GM15510 (cell line): Measurements from ENCODE around the gene CAMK2N2.

Source experiments
- POLR2A ChIP-seq: IDR thresholded peaks from 3 replicates; pipeline ENCODE4 v1.6.1; 2011; ENCODE audit warnings: borderline replicate concordance; ENCODE audit not compliant: insufficient read length; ENCODE audit errors: extremely low read depth

Gene CAMK2N2

DNA sequence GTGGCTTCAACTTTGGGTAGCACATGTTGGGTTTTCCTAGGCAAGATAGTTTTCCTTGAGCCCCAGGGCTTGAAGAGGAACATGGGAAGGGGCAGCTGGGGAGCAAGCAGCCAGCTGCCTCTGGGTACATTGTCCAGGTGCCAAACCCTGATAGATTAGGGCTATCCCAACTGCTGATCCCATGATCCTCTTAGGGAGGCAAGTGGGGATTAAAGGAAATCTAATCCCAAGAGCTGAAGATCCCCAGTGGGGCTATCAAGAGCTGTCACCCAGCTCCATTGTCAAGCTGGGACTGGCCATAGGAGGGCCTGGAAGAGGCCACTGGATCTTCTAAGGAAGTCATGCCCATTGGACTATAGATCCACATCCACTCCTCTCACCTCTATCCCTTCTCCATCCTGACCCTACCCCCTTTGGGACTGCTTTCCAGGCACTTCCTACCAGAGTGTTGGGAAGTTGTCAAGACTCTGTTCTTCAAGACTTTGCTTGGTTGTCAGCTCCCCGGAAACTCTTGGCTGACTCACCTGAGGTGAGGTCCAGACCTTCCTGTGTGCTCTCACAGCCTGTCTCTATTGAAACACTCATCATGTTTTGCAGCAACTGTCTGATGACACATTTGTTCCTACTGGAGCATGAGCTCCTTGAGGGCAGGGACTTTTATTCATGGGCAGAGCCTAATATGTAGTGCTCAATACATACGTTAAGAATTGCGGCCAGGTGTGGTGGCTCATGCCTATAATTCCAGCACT is 5.9 kb downstream of the CAMK2N2 start:
- no peak for TF ChIP-seq POLR2A

- no peak for TF ChIP-seq POLR2A
These were observed 11.1 kb downstream of the CAMK2N2 start for GRCh38 chr3:184250167-184250828.

DNA sequence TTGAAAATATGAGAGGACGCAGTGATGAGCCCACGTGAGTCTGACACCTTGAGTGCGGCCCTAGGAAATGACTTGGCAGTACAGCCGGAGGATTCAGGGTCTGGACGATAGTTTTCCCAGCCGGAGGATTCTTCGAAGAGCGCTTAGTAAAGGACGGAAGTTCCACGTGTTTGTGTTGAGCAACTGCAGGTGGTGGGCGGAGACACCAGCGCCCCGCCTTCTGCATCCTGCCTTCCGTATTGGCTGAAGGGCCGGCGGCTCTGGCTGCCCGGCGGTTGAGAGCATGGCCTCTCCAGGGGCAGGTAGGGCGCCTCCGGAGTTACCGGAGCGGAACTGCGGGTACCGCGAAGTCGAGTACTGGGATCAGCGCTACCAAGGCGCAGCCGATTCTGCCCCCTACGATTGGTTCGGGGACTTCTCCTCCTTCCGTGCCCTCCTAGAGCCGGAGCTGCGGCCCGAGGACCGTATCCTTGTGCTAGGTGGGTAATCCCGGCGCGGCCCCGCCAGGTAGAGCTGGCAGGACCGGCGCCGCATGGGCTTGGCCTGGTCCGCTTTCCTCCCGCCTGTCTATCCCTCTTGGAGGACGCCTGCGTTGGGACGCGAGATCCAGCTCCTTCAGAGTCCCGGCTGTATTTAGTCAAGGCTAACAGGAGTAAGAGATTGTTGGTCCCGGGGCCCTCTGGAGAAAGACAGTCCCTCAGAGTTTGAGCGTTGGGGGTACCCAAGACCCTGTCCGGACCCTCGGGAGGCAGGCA is 11.8 kb downstream of the CAMK2N2 start, which contains the start of gene EEF1AKMT4:
TSS of gene EEF1AKMT4 (plus strand) at position 261 of the 755 bp plus-strand sequence. CDS start at position 284, 23 bp downstream.
- peak; percentile 62 for TF ChIP-seq POLR2A

DNA sequence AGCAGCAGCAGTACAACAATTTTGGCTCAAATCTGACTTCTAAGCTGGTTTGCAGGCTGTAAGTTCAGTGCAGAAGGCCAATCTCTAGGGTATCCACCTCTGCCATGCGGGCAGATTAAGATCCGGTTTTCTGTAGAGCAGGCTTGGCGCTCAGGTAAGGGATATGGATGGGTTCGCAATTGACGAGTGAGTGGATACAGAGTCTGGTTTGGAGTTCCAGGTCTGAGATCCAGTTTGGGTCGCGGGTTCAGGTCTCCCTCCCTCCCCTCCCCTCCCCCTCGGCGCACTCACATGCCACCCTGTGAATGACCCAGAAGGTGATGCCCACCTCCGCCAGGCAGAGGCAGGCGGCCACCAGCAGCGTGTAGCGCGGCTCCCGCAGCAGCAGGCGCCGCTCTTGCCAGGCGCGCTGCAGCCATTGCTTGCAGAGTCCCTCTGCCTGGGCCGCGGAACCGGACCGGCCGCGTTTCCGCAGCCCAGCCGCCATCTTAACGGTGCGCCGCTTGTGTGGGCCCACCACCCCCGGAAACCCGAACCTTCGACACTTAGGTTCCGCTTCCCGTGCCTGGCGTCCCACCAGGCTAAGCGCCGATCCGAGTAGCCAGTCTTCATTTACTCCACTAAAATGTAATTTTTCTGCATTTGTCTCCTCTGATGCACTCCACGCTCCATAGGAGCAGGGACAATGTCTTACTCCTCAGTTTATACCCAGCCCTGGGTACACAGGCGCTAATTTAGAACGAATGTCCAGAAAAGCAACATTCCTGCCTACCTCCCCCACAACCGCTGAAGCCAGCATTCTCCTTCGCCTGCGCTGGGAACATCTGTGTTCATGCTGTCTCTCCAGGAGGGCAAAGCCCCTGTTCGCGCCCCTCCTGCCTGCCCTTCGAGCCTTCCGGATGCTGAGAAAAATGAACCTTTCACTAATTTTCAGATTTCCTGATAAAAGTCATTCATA is 12.6 kb downstream of the CAMK2N2 start, which contains the start of gene ALG3:
TSS of gene ALG3 (minus strand) at position 509 of the 958 bp plus-strand sequence. CDS start at position 487, 22 bp downstream.
- peak; percentile 94 for TF ChIP-seq POLR2A

DNA sequence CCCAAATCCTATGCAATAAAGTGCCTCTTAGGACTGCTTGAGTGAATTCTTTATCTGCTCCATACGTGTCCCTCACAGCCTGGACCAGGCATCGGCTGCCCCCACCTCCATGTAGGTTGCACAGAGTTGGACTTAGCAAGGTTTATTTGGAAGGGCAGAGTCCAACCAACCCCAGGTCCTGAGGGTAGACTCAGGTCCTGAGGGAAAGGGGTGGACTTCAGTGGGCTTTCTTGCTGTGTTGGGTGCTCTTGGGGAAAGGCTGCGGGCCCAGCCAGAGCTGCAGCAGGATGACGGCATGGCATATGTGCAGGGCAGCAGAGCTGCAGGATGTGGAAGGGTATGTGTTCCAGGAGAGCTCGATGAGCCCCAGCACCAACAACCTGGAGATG is 19.1 kb downstream of the CAMK2N2 start:
- no peak for TF ChIP-seq POLR2A

DNA sequence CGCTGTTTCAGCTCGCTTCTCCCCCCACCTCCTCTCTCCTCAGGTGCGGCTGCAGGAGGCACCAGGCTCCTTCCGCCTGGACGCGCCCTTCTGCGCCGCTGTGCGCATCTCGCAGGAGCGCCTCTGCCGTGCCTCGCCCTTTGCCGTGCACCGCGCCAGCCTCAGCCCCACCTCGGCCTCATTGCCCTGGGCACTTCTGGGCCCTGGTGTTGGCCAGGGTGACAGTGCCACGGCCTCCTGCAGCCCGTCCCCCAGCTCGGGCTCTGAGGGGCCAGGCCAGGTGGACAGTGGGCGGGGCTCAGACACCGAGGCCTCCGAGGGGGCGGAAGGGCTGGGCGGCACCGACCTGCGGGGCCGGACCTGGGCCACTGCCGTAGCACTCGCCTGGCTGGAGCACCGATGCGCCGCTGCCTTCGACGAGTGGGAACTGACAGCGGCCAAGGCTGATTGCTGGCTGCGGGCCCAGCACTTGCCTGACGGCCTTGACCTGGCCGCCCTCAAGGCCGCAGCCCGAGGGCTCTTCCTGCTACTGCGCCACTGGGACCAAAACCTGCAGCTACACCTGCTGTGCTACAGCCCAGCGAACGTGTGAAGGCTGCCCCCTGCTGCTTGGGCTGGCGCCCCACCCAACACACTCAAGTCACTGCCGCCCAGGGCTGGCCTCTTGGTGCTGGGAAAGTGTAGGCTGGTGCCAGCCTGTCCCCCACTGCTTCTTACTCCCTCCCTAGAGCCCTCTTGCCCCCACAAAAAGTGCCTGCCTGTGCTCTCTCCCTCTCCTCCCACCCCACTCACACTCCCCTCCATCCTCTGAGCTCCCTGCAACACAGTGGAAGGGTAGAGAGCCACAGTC is 19.7 kb downstream of the CAMK2N2 start:
- no peak for TF ChIP-seq POLR2A

DNA sequence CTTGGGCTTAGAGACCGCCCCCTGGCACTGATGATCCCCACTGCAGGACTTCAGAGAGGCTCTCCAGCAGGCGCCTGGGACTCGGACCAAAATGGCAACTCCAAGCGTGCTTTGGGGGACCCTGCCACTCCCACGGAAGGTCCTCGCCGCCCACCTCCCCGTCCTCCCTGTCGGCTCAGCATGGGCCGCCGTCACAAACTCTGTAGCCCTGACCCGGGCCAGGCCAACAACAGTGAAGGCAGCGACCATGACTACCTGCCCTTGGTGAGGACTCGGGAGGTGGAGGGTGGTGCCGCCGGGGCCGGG is 20.3 kb downstream of the CAMK2N2 start:
- TF ChIP-seq POLR2A, result no peak

DNA sequence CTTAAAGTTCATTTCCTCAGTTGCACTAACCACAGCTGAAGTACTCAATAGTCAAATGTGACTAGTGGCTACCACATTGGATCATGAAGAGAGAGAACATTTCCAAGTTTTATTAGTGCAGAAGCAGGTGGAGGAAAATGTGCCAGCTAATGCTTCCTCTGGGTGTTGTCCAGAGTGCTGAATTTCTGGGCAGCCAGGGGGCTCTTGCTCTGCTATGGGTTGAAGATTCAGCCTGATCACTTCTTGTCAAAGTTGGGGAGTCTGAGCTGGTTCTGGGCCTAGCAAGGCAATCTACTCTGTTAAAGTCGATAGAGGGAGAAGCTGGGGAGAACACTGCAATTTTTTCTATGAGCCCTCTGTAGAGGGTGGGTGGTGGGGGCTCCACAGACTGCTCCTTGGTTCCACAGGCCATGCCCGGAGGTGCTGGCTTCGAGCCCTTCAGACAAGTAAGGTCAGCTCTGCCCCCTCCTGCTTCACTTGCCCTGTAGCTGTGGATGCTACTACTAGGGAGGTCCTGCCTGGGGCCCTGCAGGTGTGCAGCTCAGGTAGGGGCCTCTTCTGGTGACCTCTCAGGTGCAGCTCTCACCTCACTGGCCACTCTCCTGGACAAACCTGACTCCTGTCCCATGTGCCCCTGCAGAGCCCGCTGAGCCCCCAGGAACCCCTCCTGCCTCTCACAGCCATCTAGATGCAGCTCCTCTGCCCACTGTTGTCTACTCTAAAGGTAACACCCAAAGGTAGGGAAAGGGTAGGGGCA is 20.8 kb downstream of the CAMK2N2 start:
- TF ChIP-seq POLR2A, result no peak

GRCh38 chr3:184239708-184240107 is 21.6 kb downstream of the CAMK2N2 start:
- TF ChIP-seq POLR2A, result no peak

GRCh38 chr3:184239221-184239620 is 22.1 kb downstream of the CAMK2N2 start:
- no peak for TF ChIP-seq POLR2A

- no peak for TF ChIP-seq POLR2A
These were observed 23.0 kb downstream of the CAMK2N2 start for GRCh38 chr3:184238246-184238818.

DNA sequence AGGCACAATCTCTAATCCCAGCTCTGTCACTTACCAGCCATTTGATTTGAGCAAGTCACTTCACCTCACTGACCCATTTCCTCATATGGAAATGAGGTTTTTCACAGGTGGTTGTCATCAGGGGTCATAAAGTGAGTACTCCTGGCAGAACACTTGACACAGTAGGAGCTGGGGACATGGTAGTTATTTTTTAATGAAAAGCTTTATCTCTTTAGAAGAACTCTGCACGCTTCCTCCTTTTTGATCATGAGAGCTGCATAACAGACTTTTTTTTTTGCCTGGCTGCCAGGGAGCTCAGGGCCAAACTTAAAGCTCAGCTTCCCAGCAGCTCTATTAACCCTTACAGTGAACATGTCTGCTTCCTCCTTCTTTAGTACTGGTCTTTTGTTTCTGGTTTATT is 23.5 kb downstream of the CAMK2N2 start:
- no peak for TF ChIP-seq POLR2A
